CD4-positive, alpha-beta T cell (primary cell): ENCODE data around the gene BIRC5. TPM values are rescaled to one million over a fixed set of nuclear protein-coding genes. Genes with fewer than 3 reads are reported as not detected.

Experiments used
- ATAC-seq: fragments of 200-7000 bp; cut with Tn5 transposase; one replicate; pipeline ENCODE4 v1.10.0; 2022; ENCODE audit warnings: mild to moderate bottlenecking; ENCODE audit not compliant: poor library complexity
- CTCF ChIA-PET: fragments of 350-600 bp; sonication (Branson Sonifier 250); formaldehyde crosslinking; loops from one replicate; lab custom pipeline; 2021; ENCODE audit warnings: antibody characterized with exemption, inconsistent platforms; lab: Charles Lee
- POLR2A ChIA-PET: fragments of 350-600 bp; sonication (Branson Sonifier 250); formaldehyde crosslinking; loops from one replicate; lab custom pipeline; 2021; ENCODE audit warnings: antibody characterized with exemption, inconsistent platforms; lab: Charles Lee
- DNase-seq, 14 experiments: peaks; one replicate each; pipeline ENCODE4 v3.0.0-alpha.2; 2013 to 2020; ENCODE audit warnings: mixed read lengths in 2 of 14
- H3K27ac ChIP-seq, 2 donors: one replicate each; pipeline versions ENCODE4 v1.5.1 to v1.7.0; 2013; ENCODE audit warnings: low read length in 2 of 2, low read depth in 1 of 2, mild to moderate bottlenecking in 1 of 2
- H3K27me3 ChIP-seq, 2 experiments: 1 replicate in 1 of 2; 2 replicates in 1 of 2; pipeline versions ENCODE4 v1.6.1 to v1.7.0; 2013; ENCODE audit warnings: low read length in 2 of 2, control low read depth in 1 of 2, mild to moderate bottlenecking in 1 of 2, moderate library complexity in 1 of 2; ENCODE audit not compliant: insufficient read depth in 2 of 2, control insufficient read depth in 1 of 2
- H3K36me3 ChIP-seq: one replicate; pipeline ENCODE4 v1.6.1; 2013; ENCODE audit warnings: low read length, control low read depth; ENCODE audit not compliant: insufficient read depth
- H3K4me1 ChIP-seq: one replicate; pipeline ENCODE4 v1.6.1; 2013; ENCODE audit warnings: low read length, control low read depth; ENCODE audit not compliant: insufficient read depth
- H3K4me3 ChIP-seq: one replicate; pipeline ENCODE4 v1.5.1; 2013; ENCODE audit warnings: mild to moderate bottlenecking, low read length, moderate library complexity
- H3K9me3 ChIP-seq, 2 experiments: 1 replicate in 1 of 2; 2 replicates in 1 of 2; pipeline versions ENCODE4 v1.6.1 to v1.7.0; 2013; ENCODE audit warnings: low read length in 2 of 2, mild to moderate bottlenecking in 2 of 2, control low read depth in 1 of 2, moderate library complexity in 1 of 2; ENCODE audit not compliant: control insufficient read depth in 1 of 2, insufficient read depth in 1 of 2
- H3K27ac Mint-ChIP-seq: one replicate; pipeline ENCODE4 v1.8.0; 2020; ENCODE audit warnings: mixed read lengths
- H3K27me3 Mint-ChIP-seq: one replicate; pipeline ENCODE4 v1.8.0; 2021; ENCODE audit warnings: mixed read lengths
- H3K36me3 Mint-ChIP-seq: one replicate; pipeline ENCODE4 v1.8.0; 2021; ENCODE audit warnings: low read depth, mixed read lengths
- H3K4me1 Mint-ChIP-seq: one replicate; pipeline ENCODE4 v1.8.0; 2021; ENCODE audit warnings: low read depth, mixed read lengths
- H3K4me3 Mint-ChIP-seq: one replicate; pipeline ENCODE4 v1.8.0; 2020; ENCODE audit warnings: mild to moderate bottlenecking, mixed read lengths
- H3K9me3 Mint-ChIP-seq: one replicate; pipeline ENCODE4 v1.8.0; 2020; ENCODE audit warnings: mixed read lengths
- CTCF ChIP-seq: fragments of 200-600 bp; IDR thresholded peaks from one replicate; pipeline ENCODE4 v1.8.0; 2022; ENCODE audit warnings: antibody characterized with exemption, mild to moderate bottlenecking
- intact Hi-C, 2 experiments: fragments of 100-400 bp; cut with DNase I in 1 of 2; cut with micrococcal nuclease in 1 of 2; formaldehyde crosslinking; loops; one replicate each; pipeline versions ENCODE4 v1.15.1 to v1.9.0; 2023 to 2025; cut with DNase I, micrococcal nuclease
- total RNA-seq, 174 experiments: library from RNA in 2 of 174; stranded (reverse) in 2 of 174; gene quantifications; one replicate each; pipeline ENCODE4 v1.2.3 and lab custom pipeline; 2021 to 2026

The BIRC5 gene
- total RNA-seq, 2 experiments from 2014 or later: 0.39 to 0.41 TPM

GRCh38 chr17:78249818-78250806 is 36.1 kb downstream of the BIRC5 start:
- Histone ChIP-seq H3K9me3 (no peaks in the 10 kb centered on the region), H3K27me3 (no peaks in the 10 kb centered on the region), H3K36me3 (peaks cover 13% of the 10 kb centered on the region), H3K4me3 (no peak overlapping the region), H3K4me1 (peaks cover 62% of the 10 kb centered on the region), H3K27ac (no peak overlapping the region)
- DNase-seq: no peak
- H3K4me1 Mint-ChIP-seq: peaks cover 41% of the 10 kb centered on the region
- peaks cover 36% of the 10 kb centered on the region for H3K36me3 Mint-ChIP-seq
- no peaks in the 10 kb centered on the region for H3K27me3 Mint-ChIP-seq
- ATAC-seq: no peak
- ChIA-PET POLR2A (interaction anchor here (0.7 to 3.2 kb wide), 9 partner anchors 12 to 172 kb away, joined by 3 to 24 read pairs (median 14); partner anchors contain the start of gene SOCS3), CTCF (interaction anchor here (0.7 to 4.2 kb wide), 18 partner anchors 10 to 457 kb away, joined by 3 to 35 read pairs (median 6); partner anchors contain the start of gene SOCS3)
- H3K4me3 Mint-ChIP-seq: no peak overlapping the region
- H3K27ac Mint-ChIP-seq: peak overlapping the region; percentile 98
- intact Hi-C loops: loop anchor here (2.0 to 10.0 kb wide), 9 partner anchors 37 to 595 kb away; partner anchors contain the start of genes PGS1 (in 1 of the 2), SOCS3 (in 1 of the 2), TMC6 (in 1 of the 2) and TMC8 (in 1 of the 2)
- H3K9me3 Mint-ChIP-seq: peaks cover 2% of the 10 kb centered on the region
- no peak for TF ChIP-seq CTCF

GRCh38 chr17:78250891-78251772 is 37.1 kb downstream of the BIRC5 start:
- peak overlapping the region; percentile 22 to 84 for H3K27ac ChIP-seq
- peak overlapping the region; percentile 98 for H3K27ac Mint-ChIP-seq
- H3K27me3 Mint-ChIP-seq: no peaks in the 10 kb centered on the region
- ChIA-PET POLR2A (interaction anchor here (0.9 to 3.2 kb wide), 19 partner anchors 12 to 293 kb away, joined by 3 to 24 read pairs (median 9); partner anchors contain the start of genes SOCS3, TMC8 and TNRC6C), CTCF (interaction anchor here (0.7 to 4.2 kb wide), 31 partner anchors 9 to 458 kb away, joined by 3 to 35 read pairs (median 4); partner anchors contain the start of genes SOCS3 and TK1)
- DNase-seq: peak; percentile 73 to 92 (median 84)
- TF ChIP-seq CTCF: peak; percentile 100
- H3K4me3 ChIP-seq: peak overlapping the region; percentile 52
- peaks cover 36% of the 10 kb centered on the region for H3K36me3 Mint-ChIP-seq
- H3K4me1 Mint-ChIP-seq: peaks cover 51% of the 10 kb centered on the region
- peaks cover 72% of the 10 kb centered on the region for H3K4me1 ChIP-seq
- no peaks in the 10 kb centered on the region for H3K27me3 ChIP-seq
- peak overlapping the region; percentile 96 for H3K4me3 Mint-ChIP-seq
- ATAC-seq: peak; percentile 35
- H3K9me3 ChIP-seq: no peaks in the 10 kb centered on the region
- peaks cover 13% of the 10 kb centered on the region for H3K36me3 ChIP-seq
- H3K9me3 Mint-ChIP-seq: peaks cover 2% of the 10 kb centered on the region
- intact Hi-C loops: loop anchor here (1.0 to 10.0 kb wide), 10 partner anchors 36 to 594 kb away; partner anchors contain the start of genes PGS1 (in 1 of the 2), SOCS3 (in 1 of the 2), TMC6 (in 1 of the 2) and TMC8 (in 1 of the 2)
